Omental fat pad (tissue), 4 donors: ENCODE results near the gene LSP1. TPM values are rescaled to one million over a fixed set of nuclear protein-coding genes. Genes with fewer than 3 reads are reported as not detected.

Experiments used
- ATAC-seq: fragments of 150-250 bp; one replicate; pipeline ENCODE4 v1.9.1; 2016; ENCODE audit warnings: mild to moderate bottlenecking, moderate library complexity; ENCODE audit not compliant: low FRiP score
- DNase-seq: peaks from one replicate; pipeline ENCODE4 v3.0.0-alpha.2; 2019; ENCODE audit warnings: low spot score
- total RNA-seq, 4 donors: library from RNA; depleted of rRNA; stranded (reverse); fragments of >200 nt; gene quantifications; one replicate each; pipeline ENCODE4 v1.1.0, GENCODE V29; 2016
- TF ChIP-seq, protein P1 (sequence below), 3 donors: fragments of 450-650 bp; IDR thresholded peaks; one replicate each; pipeline ENCODE4 v1.5.1; 2016 to 2017; ENCODE audit warnings: antibody characterized with exemption in 3 of 3, mild to moderate bottlenecking in 3 of 3, moderate library complexity in 2 of 3

The LSP1 gene
- total RNA-seq, 4 donors from 2014 or later: 12.1 to 71.2 (median 49.8) TPM

DNA sequence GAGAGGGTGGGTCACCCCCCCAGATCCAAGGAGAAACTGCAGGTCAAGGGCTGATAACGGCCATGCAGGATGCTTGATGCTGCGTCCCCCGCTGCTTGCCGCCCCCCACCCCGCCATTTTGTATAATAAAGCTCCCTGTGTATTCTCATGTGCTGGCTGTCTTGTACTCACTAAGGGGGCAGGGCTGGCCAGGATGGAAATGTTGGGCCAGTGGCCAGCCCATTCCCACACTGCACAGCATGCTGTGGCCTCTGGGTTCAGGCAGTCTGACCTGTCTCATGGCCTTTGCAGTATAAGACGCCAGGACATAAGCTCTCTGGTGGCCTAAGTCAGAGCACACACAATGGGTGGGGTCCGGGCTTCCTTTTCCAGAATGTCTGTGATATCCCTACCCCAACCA lies 39.2 kb downstream of the LSP1 start:
- no peak for DNase-seq
- no peak for ATAC-seq
- TF ChIP-seq, protein P1, sequence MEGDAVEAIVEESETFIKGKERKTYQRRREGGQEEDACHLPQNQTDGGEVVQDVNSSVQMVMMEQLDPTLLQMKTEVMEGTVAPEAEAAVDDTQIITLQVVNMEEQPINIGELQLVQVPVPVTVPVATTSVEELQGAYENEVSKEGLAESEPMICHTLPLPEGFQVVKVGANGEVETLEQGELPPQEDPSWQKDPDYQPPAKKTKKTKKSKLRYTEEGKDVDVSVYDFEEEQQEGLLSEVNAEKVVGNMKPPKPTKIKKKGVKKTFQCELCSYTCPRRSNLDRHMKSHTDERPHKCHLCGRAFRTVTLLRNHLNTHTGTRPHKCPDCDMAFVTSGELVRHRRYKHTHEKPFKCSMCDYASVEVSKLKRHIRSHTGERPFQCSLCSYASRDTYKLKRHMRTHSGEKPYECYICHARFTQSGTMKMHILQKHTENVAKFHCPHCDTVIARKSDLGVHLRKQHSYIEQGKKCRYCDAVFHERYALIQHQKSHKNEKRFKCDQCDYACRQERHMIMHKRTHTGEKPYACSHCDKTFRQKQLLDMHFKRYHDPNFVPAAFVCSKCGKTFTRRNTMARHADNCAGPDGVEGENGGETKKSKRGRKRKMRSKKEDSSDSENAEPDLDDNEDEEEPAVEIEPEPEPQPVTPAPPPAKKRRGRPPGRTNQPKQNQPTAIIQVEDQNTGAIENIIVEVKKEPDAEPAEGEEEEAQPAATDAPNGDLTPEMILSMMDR (IDR thresholded peaks at IDR 0.05): no peak

DNA sequence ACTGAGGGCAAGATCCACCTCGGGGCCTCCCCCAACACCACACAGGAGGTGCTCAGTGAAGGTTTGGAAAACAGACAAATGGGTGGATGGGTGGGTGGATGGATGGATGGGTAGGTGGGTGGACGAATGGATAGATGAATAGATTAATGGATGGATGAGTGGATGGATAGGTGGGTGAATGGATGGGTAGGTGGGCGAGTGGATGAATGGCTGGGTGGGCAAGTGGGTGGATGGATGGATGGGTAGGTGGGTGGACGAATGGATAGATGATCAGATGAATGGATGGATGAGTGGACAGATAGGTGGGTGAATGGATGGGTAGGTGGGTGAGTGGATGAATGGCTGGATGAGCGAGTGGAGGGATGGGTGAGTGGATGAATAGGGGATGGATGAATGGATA lies 39.7 kb downstream of the LSP1 start:
- DNase-seq (no peak), ATAC-seq (no peak)
- TF ChIP-seq, protein P1 (IDR thresholded peaks at IDR 0.05): no peak

DNA sequence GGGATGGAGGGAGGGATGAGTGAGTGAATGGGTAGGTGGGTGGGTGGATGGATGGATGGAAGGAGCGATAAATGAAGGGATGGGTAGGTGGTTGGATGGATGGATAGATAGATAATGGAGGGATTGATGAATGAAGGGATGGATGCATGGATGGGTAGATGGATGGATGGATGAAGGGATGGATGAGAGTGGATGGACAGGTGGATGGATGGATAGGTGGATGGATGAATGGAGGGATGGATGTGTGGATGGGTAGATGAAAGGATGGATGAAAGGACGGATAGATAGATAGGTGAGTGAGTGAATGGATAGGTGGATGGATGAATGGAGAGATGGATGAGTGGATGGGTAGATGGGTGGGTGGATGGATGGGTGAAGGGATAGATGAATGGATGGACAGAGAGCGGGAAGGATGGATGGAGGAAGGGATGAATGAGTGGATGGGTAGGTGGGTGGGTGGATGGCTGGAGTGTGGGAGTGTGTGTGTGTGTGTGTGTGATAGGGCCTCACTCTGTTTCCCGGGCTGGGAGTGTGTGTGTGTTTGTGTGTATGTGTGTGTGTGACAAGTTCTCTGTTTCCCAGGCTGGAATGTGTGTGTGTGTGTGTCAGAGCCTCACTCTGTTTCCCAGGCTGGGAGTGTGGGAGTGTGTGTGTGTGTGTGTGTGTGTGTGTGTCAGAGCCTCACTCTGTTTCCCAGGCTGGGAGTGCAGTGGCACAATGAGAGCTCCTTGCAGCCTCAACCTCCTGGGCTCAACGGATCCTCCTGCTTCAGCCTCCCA lies 40.9 kb downstream of the LSP1 start:
- ATAC-seq (no peak), DNase-seq (no peak)
- TF ChIP-seq, protein P1 (IDR thresholded peaks at IDR 0.05): no peak

DNA sequence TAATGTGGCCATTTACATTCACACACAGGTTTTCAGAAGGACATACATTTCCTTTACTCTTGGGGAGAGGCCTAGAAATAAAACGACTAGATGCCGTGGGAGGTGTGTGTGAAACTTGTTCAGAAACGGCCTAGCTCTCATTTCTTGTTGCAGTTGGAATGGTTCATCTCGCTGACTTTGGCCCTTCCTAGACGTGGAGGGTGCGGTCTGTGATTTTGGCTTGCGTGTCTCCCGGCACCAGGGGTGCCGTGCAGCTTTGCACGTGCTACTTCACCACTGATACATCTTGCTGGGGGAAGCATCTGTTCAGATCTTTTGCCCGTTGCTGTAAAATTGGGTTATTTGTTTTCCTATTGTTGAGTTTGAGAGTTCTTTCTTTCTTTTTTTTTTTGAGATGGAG lies 41.9 kb downstream of the LSP1 start:
- ATAC-seq: no peak
- DNase-seq: no peak
- TF ChIP-seq, protein P1 (IDR thresholded peaks at IDR 0.05): no peak

DNA sequence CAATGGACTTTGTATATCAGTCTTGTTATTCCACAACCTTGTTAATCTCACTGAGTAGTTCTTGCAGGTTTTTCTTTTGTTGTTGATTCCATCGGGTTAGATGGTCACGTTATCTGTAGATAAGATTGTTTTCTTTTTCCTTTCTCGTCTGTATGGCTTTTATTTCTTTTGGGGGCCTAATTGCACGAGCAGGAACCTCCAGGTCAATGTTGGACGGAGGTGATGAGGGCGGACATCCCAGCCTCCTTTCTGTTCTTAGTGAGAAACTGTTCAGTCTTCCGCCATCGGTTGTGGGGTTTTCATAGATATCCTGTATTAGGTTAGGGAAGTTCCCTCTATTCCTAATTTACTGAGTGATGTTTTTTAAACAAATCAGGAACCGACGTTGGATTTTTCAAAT lies 43.6 kb downstream of the LSP1 start:
- DNase-seq (no peak), ATAC-seq (no peak)
- TF ChIP-seq, protein P1 (IDR thresholded peaks at IDR 0.05): no peak

DNA sequence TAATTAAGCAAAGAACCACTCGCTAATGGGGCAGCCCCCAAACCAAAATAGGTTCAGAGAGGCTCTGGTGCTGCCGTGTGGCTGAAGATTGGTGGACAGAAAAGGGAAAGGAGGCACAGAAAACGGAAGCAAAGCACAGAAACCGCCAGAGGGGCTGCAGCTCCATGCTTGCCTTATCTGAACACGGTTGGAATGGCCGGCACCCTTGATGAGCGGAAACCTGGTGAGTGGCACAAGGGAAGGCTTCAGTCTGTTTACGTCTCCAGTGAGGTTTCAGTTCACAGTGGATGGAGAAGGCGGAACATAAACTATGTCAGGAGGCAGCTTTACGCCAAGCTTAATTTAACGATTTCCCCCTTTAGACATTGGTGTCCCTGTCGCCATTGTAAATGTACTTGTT lies 44.0 kb downstream of the LSP1 start:
- no peak for DNase-seq
- TF ChIP-seq, protein P1 (IDR thresholded peaks at IDR 0.05): no peak
- ATAC-seq: no peak

DNA sequence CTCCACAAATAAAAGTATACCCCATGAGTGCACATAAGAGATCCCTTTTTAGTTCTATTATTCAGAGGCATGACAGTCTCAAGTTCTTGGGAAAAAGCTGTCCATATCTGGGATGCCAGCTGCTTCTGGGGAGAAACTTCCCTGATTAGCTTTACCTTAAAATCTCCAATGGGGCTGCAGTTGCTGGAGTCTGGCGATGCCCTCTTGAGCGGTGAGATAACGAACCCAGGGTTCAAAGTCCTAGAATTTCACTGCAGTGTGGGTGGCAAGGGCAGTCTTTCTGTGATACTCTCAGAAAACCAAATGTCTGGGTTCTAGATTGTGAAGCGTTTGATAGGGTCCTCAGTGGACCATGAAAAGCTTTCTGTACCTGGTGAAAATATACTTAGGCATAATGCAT lies 46.2 kb downstream of the LSP1 start:
- DNase-seq: no peak
- TF ChIP-seq, protein P1 (IDR thresholded peaks at IDR 0.05): no peak
- no peak for ATAC-seq
